WTC11 (cell line): ENCODE data around the gene DNM3. TPM values are rescaled to one million over a fixed set of nuclear protein-coding genes. Genes with fewer than 3 reads are reported as not detected.

Experiments used
- ATAC-seq: fragments of 200-7000 bp; cut with Tn5 transposase; 2 replicates; pipeline ENCODE4 v1.10.0; 2021; ENCODE audit warnings: mild to moderate bottlenecking, moderate library complexity
- CTCF ChIA-PET: fragments of 300-600 bp; sonication (Branson Sonifier 250); formaldehyde crosslinking; loops from one replicate; lab custom pipeline; 2021; ENCODE audit warnings: antibody characterized with exemption; lab: Charles Lee
- POLR2A ChIA-PET: fragments of 350-600 bp; sonication (Branson Sonifier 250); formaldehyde crosslinking; loops from one replicate; lab custom pipeline; 2021; ENCODE audit warnings: antibody characterized with exemption; lab: Charles Lee
- DNase-seq: peaks from one replicate; pipeline ENCODE4 v3.0.0; 2021; ENCODE audit warnings: low spot score
- H3K27ac Mint-ChIP-seq: 2 replicates; pipeline ENCODE4 v1.8.0; 2021; ENCODE audit warnings: mixed read lengths
- H3K27me3 Mint-ChIP-seq: 2 replicates; pipeline ENCODE4 v1.8.0; 2021; ENCODE audit warnings: low read depth, mild to moderate bottlenecking, moderate library complexity, mixed read lengths
- H3K36me3 Mint-ChIP-seq: 2 replicates; pipeline ENCODE4 v1.8.0; 2021; ENCODE audit warnings: mixed read lengths
- H3K4me1 Mint-ChIP-seq: 2 replicates; pipeline ENCODE4 v1.8.0; 2022; ENCODE audit warnings: mixed read lengths
- H3K4me3 Mint-ChIP-seq: 2 replicates; pipeline ENCODE4 v1.8.0; 2021; ENCODE audit warnings: mild to moderate bottlenecking, moderate library complexity, mixed read lengths
- H3K9me3 Mint-ChIP-seq: 2 replicates; pipeline ENCODE4 v1.8.0; 2021; ENCODE audit warnings: mixed read lengths
- CBFB ChIP-seq: sonication (generic); formaldehyde crosslinking; IDR thresholded peaks from 2 replicates; pipeline ENCODE4 v1.8.1; 2022; ENCODE audit warnings: mild to moderate bottlenecking, low read depth, missing genetic modification reagents
- CREB1 ChIP-seq: sonication (generic); formaldehyde crosslinking; IDR thresholded peaks from 2 replicates; pipeline ENCODE4 v1.8.0; 2023; ENCODE audit warnings: mild to moderate bottlenecking, missing genetic modification reagents
- FOXJ3 ChIP-seq: sonication (generic); formaldehyde crosslinking; IDR thresholded peaks from 2 replicates; pipeline ENCODE4 v1.9.0; 2021; ENCODE audit warnings: missing genetic modification reagents, mild to moderate bottlenecking, borderline replicate concordance
- FOXK1 ChIP-seq: sonication (generic); formaldehyde crosslinking; IDR thresholded peaks from 2 replicates; pipeline ENCODE4 v1.8.0; 2022; ENCODE audit warnings: mild to moderate bottlenecking, moderate library complexity, missing genetic modification reagents
- NR2C2 ChIP-seq: sonication (generic); formaldehyde crosslinking; IDR thresholded peaks from 2 replicates; pipeline ENCODE4 v1.8.0; 2022; ENCODE audit warnings: mild to moderate bottlenecking, missing genetic modification reagents
- NR3C1 ChIP-seq: sonication (generic); formaldehyde crosslinking; conservative IDR thresholded peaks from 2 replicates; pipeline ENCODE4 v1.8.1; 2023; ENCODE audit warnings: low read depth, mild to moderate bottlenecking, missing genetic modification reagents
- OVOL2 ChIP-seq: fragments of 250-450 bp; sonication (Bioruptor Pico); IDR thresholded peaks from 2 replicates; pipeline ENCODE4 v1.9.0; 2021; ENCODE audit warnings: mild to moderate bottlenecking, borderline replicate concordance
- PRRX2 ChIP-seq: fragments of 250-450 bp; sonication (Bioruptor Pico); IDR thresholded peaks from 2 replicates; pipeline ENCODE4 v1.8.0; 2021; ENCODE audit warnings: mild to moderate bottlenecking
- RORB ChIP-seq: fragments of 250-450 bp; sonication (Bioruptor Pico); IDR thresholded peaks from 2 replicates; pipeline ENCODE4 v1.9.0; 2021; ENCODE audit warnings: mild to moderate bottlenecking
- SP1 ChIP-seq: sonication (generic); formaldehyde crosslinking; conservative IDR thresholded peaks from 2 replicates; pipeline ENCODE4 v1.8.1; 2022; ENCODE audit warnings: missing genetic modification reagents
- ZNF423 ChIP-seq: fragments of 250-450 bp; sonication (Bioruptor Pico); IDR thresholded peaks from 2 replicates; pipeline ENCODE4 v2.1.2; 2022; ENCODE audit warnings: mild to moderate bottlenecking, moderate library complexity
- total RNA-seq: library from RNA; stranded (reverse); gene quantifications from 3 replicates; pipeline ENCODE4 v1.2.3, GENCODE V29; 2021
- TF ChIP-seq, protein P1 (sequence below): sonication (generic); formaldehyde crosslinking; IDR thresholded peaks from 2 replicates; pipeline ENCODE4 v1.8.0; 2022; ENCODE audit warnings: mild to moderate bottlenecking, missing genetic modification reagents
- TF ChIP-seq, protein P2 (sequence below): sonication (generic); formaldehyde crosslinking; IDR thresholded peaks from 2 replicates; pipeline ENCODE4 v1.8.1; 2023; ENCODE audit warnings: mild to moderate bottlenecking, missing genetic modification reagents, moderate library complexity
- TF ChIP-seq, protein P3 (sequence below): sonication (generic); formaldehyde crosslinking; IDR thresholded peaks from 2 replicates; pipeline ENCODE4 v1.8.1; 2023; ENCODE audit warnings: mild to moderate bottlenecking, missing genetic modification reagents, borderline replicate concordance
- TF ChIP-seq, protein P4 (sequence below): fragments of 250-450 bp; sonication (Bioruptor Pico); IDR thresholded peaks from 2 replicates; pipeline ENCODE4 v1.9.0; 2021; ENCODE audit warnings: mild to moderate bottlenecking
- TF ChIP-seq, protein P5 (sequence below): sonication (generic); formaldehyde crosslinking; IDR thresholded peaks from 2 replicates; pipeline ENCODE4 v1.8.1; 2022; ENCODE audit warnings: low read depth, mild to moderate bottlenecking, moderate library complexity, missing genetic modification reagents, borderline replicate concordance
- TF ChIP-seq, protein P6 (sequence below): sonication (generic); formaldehyde crosslinking; IDR thresholded peaks from 2 replicates; pipeline ENCODE4 v1.8.0; 2023; ENCODE audit warnings: missing genetic modification reagents, mild to moderate bottlenecking, borderline replicate concordance
- TF ChIP-seq, protein P7 (sequence below): sonication (generic); formaldehyde crosslinking; IDR thresholded peaks from 2 replicates; pipeline ENCODE4 v1.8.0; 2022; ENCODE audit warnings: mild to moderate bottlenecking, missing genetic modification reagents
- TF ChIP-seq, protein P8 (sequence below): sonication (generic); formaldehyde crosslinking; IDR thresholded peaks from 2 replicates; pipeline ENCODE4 v1.8.0; 2022; ENCODE audit warnings: mild to moderate bottlenecking, missing genetic modification reagents
- TF ChIP-seq, protein P9 (sequence below): sonication (generic); formaldehyde crosslinking; IDR thresholded peaks from 2 replicates; pipeline ENCODE4 v1.8.0; 2022; ENCODE audit warnings: mild to moderate bottlenecking, missing genetic modification reagents

Gene DNM3
- total RNA-seq, 1 experiment from 2014 or later, result 1.9 TPM

DNA sequence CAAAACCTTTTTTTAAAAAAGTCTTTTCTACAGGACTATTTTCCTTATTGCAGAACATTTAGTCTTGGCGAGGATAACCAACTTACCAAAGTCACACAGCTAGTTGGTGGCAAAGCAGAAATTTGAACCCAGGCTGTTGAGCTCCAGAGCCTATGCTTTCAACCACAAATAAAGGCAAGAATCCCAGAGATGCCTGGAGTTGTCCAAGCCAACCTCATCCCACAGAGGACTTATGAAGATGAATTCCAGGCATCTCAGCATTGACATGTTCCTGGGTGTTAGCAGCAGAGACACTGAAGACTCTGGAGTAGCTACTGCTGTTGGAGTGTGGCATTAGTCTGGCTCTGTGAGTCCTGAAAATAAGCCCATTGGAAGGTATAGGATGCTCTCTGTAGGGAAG, 291.5 kb downstream of the DNM3 start (continued):
- TF ChIP-seq FOXJ3 (CRISPR knock-in tag), result no peak
- TF ChIP-seq, protein P1, sequence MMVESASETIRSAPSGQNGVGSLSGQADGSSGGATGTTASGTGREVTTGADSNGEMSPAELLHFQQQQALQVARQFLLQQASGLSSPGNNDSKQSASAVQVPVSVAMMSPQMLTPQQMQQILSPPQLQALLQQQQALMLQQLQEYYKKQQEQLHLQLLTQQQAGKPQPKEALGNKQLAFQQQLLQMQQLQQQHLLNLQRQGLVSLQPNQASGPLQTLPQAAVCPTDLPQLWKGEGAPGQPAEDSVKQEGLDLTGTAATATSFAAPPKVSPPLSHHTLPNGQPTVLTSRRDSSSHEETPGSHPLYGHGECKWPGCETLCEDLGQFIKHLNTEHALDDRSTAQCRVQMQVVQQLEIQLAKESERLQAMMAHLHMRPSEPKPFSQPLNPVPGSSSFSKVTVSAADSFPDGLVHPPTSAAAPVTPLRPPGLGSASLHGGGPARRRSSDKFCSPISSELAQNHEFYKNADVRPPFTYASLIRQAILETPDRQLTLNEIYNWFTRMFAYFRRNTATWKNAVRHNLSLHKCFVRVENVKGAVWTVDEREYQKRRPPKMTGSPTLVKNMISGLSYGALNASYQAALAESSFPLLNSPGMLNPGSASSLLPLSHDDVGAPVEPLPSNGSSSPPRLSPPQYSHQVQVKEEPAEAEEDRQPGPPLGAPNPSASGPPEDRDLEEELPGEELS (CRISPR knock-in tag), result no peak
- TF ChIP-seq, protein P2, sequence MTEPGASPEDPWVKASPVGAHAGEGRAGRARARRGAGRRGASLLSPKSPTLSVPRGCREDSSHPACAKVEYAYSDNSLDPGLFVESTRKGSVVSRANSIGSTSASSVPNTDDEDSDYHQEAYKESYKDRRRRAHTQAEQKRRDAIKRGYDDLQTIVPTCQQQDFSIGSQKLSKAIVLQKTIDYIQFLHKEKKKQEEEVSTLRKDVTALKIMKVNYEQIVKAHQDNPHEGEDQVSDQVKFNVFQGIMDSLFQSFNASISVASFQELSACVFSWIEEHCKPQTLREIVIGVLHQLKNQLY (CRISPR knock-in tag), result no peak
- TF ChIP-seq, protein P3, sequence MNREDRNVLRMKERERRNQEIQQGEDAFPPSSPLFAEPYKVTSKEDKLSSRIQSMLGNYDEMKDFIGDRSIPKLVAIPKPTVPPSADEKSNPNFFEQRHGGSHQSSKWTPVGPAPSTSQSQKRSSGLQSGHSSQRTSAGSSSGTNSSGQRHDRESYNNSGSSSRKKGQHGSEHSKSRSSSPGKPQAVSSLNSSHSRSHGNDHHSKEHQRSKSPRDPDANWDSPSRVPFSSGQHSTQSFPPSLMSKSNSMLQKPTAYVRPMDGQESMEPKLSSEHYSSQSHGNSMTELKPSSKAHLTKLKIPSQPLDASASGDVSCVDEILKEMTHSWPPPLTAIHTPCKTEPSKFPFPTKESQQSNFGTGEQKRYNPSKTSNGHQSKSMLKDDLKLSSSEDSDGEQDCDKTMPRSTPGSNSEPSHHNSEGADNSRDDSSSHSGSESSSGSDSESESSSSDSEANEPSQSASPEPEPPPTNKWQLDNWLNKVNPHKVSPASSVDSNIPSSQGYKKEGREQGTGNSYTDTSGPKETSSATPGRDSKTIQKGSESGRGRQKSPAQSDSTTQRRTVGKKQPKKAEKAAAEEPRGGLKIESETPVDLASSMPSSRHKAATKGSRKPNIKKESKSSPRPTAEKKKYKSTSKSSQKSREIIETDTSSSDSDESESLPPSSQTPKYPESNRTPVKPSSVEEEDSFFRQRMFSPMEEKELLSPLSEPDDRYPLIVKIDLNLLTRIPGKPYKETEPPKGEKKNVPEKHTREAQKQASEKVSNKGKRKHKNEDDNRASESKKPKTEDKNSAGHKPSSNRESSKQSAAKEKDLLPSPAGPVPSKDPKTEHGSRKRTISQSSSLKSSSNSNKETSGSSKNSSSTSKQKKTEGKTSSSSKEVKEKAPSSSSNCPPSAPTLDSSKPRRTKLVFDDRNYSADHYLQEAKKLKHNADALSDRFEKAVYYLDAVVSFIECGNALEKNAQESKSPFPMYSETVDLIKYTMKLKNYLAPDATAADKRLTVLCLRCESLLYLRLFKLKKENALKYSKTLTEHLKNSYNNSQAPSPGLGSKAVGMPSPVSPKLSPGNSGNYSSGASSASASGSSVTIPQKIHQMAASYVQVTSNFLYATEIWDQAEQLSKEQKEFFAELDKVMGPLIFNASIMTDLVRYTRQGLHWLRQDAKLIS (CRISPR knock-in tag), result no peak
- no peak for TF ChIP-seq CBFB
- TF ChIP-seq, protein P4, sequence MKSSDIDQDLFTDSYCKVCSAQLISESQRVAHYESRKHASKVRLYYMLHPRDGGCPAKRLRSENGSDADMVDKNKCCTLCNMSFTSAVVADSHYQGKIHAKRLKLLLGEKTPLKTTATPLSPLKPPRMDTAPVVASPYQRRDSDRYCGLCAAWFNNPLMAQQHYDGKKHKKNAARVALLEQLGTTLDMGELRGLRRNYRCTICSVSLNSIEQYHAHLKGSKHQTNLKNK (CRISPR knock-in tag), result no peak
- TF ChIP-seq, all 79 proteins: peak for 0

DNA sequence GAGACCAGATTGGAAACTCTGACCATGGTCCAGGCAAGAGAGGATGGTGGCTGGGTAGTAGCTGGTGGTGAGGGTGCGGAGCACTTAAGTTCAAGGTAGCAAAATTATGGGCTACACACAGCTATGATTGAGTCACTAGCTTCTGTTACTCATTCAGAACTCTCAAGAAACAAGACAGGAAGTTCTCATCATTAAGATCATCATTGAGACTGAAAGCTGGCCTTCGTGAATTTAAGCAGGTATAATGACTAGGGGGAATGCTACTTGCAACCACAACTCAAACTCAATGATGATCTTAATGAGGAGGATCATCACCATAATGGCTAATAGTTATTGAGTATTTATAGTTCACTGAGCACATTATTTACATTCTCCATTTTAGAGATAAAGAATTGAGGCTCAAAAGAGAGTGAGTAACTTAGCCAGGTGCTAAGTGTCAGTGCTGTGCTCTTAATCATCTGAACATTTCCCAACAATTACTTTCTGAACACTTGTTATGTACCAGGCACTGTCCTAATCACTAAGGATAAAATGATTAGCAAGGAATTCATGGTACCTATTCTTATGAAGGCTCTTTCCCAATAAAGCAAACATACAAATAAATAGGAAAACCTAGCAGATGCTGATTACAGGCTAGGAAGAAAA, 292.9 kb downstream of the DNM3 start:
- peaks cover 5% of the 10 kb centered on the region for H3K9me3 Mint-ChIP-seq
- no peak overlapping the region for H3K4me3 Mint-ChIP-seq
- no peak overlapping the region for H3K27ac Mint-ChIP-seq
- CTCF ChIA-PET, result no interaction called here
- H3K36me3 Mint-ChIP-seq, result no peaks in the 10 kb centered on the region
- peaks cover 3% of the 10 kb centered on the region; the same call in 1 of the 2 replicates for H3K4me1 Mint-ChIP-seq
- ATAC-seq (no peak), DNase-seq (no peak)
- no peaks in the 10 kb centered on the region for H3K27me3 Mint-ChIP-seq
- POLR2A ChIA-PET, result no interaction called here
- TF ChIP-seq CREB1 (no peak), SP1 (CRISPR knock-in tag) (no peak), FOXK1 (CRISPR knock-in tag) (no peak), NR3C1 (CRISPR knock-in tag) (no peak), PRRX2 (CRISPR knock-in tag) (no peak), RORB (no peak), ZNF423 (CRISPR knock-in tag) (no peak), OVOL2 (no peak), NR2C2 (CRISPR knock-in tag) (no peak)
- TF ChIP-seq, protein P5, sequence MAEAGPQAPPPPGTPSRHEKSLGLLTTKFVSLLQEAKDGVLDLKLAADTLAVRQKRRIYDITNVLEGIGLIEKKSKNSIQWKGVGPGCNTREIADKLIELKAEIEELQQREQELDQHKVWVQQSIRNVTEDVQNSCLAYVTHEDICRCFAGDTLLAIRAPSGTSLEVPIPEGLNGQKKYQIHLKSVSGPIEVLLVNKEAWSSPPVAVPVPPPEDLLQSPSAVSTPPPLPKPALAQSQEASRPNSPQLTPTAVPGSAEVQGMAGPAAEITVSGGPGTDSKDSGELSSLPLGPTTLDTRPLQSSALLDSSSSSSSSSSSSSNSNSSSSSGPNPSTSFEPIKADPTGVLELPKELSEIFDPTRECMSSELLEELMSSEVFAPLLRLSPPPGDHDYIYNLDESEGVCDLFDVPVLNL, result no peak
- TF ChIP-seq, protein P6, sequence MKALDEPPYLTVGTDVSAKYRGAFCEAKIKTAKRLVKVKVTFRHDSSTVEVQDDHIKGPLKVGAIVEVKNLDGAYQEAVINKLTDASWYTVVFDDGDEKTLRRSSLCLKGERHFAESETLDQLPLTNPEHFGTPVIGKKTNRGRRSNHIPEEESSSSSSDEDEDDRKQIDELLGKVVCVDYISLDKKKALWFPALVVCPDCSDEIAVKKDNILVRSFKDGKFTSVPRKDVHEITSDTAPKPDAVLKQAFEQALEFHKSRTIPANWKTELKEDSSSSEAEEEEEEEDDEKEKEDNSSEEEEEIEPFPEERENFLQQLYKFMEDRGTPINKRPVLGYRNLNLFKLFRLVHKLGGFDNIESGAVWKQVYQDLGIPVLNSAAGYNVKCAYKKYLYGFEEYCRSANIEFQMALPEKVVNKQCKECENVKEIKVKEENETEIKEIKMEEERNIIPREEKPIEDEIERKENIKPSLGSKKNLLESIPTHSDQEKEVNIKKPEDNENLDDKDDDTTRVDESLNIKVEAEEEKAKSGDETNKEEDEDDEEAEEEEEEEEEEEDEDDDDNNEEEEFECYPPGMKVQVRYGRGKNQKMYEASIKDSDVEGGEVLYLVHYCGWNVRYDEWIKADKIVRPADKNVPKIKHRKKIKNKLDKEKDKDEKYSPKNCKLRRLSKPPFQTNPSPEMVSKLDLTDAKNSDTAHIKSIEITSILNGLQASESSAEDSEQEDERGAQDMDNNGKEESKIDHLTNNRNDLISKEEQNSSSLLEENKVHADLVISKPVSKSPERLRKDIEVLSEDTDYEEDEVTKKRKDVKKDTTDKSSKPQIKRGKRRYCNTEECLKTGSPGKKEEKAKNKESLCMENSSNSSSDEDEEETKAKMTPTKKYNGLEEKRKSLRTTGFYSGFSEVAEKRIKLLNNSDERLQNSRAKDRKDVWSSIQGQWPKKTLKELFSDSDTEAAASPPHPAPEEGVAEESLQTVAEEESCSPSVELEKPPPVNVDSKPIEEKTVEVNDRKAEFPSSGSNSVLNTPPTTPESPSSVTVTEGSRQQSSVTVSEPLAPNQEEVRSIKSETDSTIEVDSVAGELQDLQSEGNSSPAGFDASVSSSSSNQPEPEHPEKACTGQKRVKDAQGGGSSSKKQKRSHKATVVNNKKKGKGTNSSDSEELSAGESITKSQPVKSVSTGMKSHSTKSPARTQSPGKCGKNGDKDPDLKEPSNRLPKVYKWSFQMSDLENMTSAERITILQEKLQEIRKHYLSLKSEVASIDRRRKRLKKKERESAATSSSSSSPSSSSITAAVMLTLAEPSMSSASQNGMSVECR, result no peak
- TF ChIP-seq, protein P7, sequence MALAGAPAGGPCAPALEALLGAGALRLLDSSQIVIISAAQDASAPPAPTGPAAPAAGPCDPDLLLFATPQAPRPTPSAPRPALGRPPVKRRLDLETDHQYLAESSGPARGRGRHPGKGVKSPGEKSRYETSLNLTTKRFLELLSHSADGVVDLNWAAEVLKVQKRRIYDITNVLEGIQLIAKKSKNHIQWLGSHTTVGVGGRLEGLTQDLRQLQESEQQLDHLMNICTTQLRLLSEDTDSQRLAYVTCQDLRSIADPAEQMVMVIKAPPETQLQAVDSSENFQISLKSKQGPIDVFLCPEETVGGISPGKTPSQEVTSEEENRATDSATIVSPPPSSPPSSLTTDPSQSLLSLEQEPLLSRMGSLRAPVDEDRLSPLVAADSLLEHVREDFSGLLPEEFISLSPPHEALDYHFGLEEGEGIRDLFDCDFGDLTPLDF, result no peak
- TF ChIP-seq, protein P8, sequence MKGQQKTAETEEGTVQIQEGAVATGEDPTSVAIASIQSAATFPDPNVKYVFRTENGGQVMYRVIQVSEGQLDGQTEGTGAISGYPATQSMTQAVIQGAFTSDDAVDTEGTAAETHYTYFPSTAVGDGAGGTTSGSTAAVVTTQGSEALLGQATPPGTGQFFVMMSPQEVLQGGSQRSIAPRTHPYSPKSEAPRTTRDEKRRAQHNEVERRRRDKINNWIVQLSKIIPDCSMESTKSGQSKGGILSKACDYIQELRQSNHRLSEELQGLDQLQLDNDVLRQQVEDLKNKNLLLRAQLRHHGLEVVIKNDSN (CRISPR knock-in tag), result no peak
- TF ChIP-seq, protein P9, sequence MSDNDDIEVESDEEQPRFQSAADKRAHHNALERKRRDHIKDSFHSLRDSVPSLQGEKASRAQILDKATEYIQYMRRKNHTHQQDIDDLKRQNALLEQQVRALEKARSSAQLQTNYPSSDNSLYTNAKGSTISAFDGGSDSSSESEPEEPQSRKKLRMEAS (CRISPR knock-in tag), result no peak
